Body of pancreas (tissue), 4 donors: ENCODE results near the gene LRP10.

Experiments used
- CTCF ChIP-seq, 7 experiments: fragments of 450-650 bp in 4 of 7; fragments of 200-600 bp in 3 of 7; sonication (generic) in 3 of 7; IDR thresholded peaks; one replicate each; pipeline ENCODE4 v1.5.1; 2016 to 2019; ENCODE audit warnings: antibody characterized with exemption in 7 of 7
- POLR2A ChIP-seq, 3 donors: fragments of 450-650 bp; IDR thresholded peaks; one replicate each; pipeline ENCODE4 v1.6.1; 2016; ENCODE audit warnings: antibody characterized with exemption in 3 of 3, mild to moderate bottlenecking in 2 of 3

GRCh38 chr14:22884738-22885523 lies 13.4 kb downstream of the LRP10 start:
- TF ChIP-seq CTCF (IDR thresholded peaks at IDR 0.05) = no peak
- no peak for TF ChIP-seq POLR2A (IDR thresholded peaks at IDR 0.05)
